SK-N-SH (cell line): ENCODE results near the gene DNMT3A. TPM values are rescaled to one million over a fixed set of nuclear protein-coding genes. Genes with fewer than 3 reads are reported as not detected.

Experiments
- CTCF ChIA-PET: fragments of 300-600, 350-600 bp; formaldehyde crosslinking; extraction: SDS; loops from one replicate; lab custom pipeline; 2021; lab: Yijun Ruan, JAX
- POLR2A ChIA-PET: fragments of 350-600 bp; sonication (Branson Sonifier 250); formaldehyde crosslinking; extraction: SDS; loops from one replicate; lab custom pipeline; 2020; ENCODE audit warnings: antibody characterized with exemption, inconsistent platforms; lab: Yijun Ruan, JAX
- DNase-seq: peaks from one replicate; pipeline ENCODE4 v3.0.0; 2012
- H2AFZ ChIP-seq: fragments of 200-600 bp; sonication (generic); 2 replicates; pipeline ENCODE4 v1.8.1; 2016; ENCODE audit warnings: antibody characterized with exemption, mild to moderate bottlenecking, low read depth
- H3F3A ChIP-seq: fragments of 200-600 bp; sonication (generic); replicated peaks from 2 replicates; pipeline ENCODE3; 2016; ENCODE audit warnings: antibody characterized with exemption, mild to moderate bottlenecking; ENCODE audit not compliant: insufficient read depth
- H3K27ac ChIP-seq, 2 experiments: fragments of 200-500 bp in 1 of 2; fragments of 200-600 bp in 1 of 2; sonication (Bioruptor generic) in 1 of 2; sonication (generic), shearing (Covaris generic) in 1 of 2; 2 replicates each; pipeline versions ENCODE4 v1.5.1 to v1.6.1; 2014 to 2016; ENCODE audit warnings: low read depth in 2 of 2, inconsistent platforms in 1 of 2, low read length in 1 of 2, mild to moderate bottlenecking in 1 of 2, mixed read lengths in 1 of 2
- H3K27me3 ChIP-seq: fragments of 200-600 bp; sonication (generic), shearing (Covaris generic); 2 replicates; pipeline ENCODE4 v1.6.1; 2016; ENCODE audit warnings: mixed run types; ENCODE audit not compliant: insufficient read depth
- H3K36me3 ChIP-seq, 2 experiments: fragments of 200-500 bp in 1 of 2; fragments of 200-600 bp in 1 of 2; sonication (Bioruptor generic) in 1 of 2; sonication (generic) in 1 of 2; replicated peaks in 1 of 2; 2 replicates each; pipeline versions ENCODE3 to v1.5.1; 2014 to 2016; ENCODE audit warnings: low read length in 1 of 2, mild to moderate bottlenecking in 1 of 2; ENCODE audit not compliant: insufficient read depth in 2 of 2, control insufficient read depth in 1 of 2
- H3K4me1 ChIP-seq, 2 experiments: fragments of 200-500 bp in 1 of 2; fragments of 200-600 bp in 1 of 2; sonication (Bioruptor generic) in 1 of 2; sonication (generic), shearing (Covaris generic) in 1 of 2; 2 replicates each; pipeline versions ENCODE4 v1.5.1 to v1.6.1; 2014 to 2016; ENCODE audit warnings: low read depth in 1 of 2, low read length in 1 of 2, mixed run types in 1 of 2; ENCODE audit not compliant: insufficient read depth in 2 of 2, control insufficient read depth in 1 of 2
- H3K4me2 ChIP-seq: fragments of 200-600 bp; sonication (generic), shearing (Covaris generic); 2 replicates; pipeline ENCODE4 v1.6.1; 2017; ENCODE audit warnings: mixed run types
- H3K4me3 ChIP-seq, 2 experiments: fragments of 200-500 bp in 1 of 2; fragments of 200-600 bp in 1 of 2; sonication (Bioruptor generic) in 1 of 2; sonication (generic), shearing (Covaris generic) in 1 of 2; 2 replicates each; pipeline versions ENCODE4 v1.5.1 to v1.8.1; 2014 to 2016; ENCODE audit warnings: low read depth in 2 of 2, inconsistent platforms in 1 of 2, low read length in 1 of 2, mild to moderate bottlenecking in 1 of 2, mixed read lengths in 1 of 2, moderate library complexity in 1 of 2
- H3K79me2 ChIP-seq: fragments of 200-600 bp; sonication (generic); 2 replicates; pipeline ENCODE4 v1.8.1; 2017; ENCODE audit warnings: mild to moderate bottlenecking; ENCODE audit not compliant: insufficient read depth
- H3K9ac ChIP-seq: fragments of 200-600 bp; sonication (generic); 2 replicates; pipeline ENCODE4 v1.6.1; 2017; ENCODE audit warnings: mixed run types
- H3K9me2 ChIP-seq: fragments of 200-600 bp; sonication (generic); 2 replicates; pipeline ENCODE4 v1.6.1; 2017; ENCODE audit warnings: mixed run types
- H3K9me3 ChIP-seq: fragments of 200-600 bp; sonication (generic); 2 replicates; pipeline ENCODE4 v1.6.1; 2017; ENCODE audit warnings: mixed run types, mild to moderate bottlenecking, moderate library complexity
- H4K20me1 ChIP-seq: fragments of 200-600 bp; sonication (generic); 2 replicates; pipeline ENCODE4 v1.6.1; 2017; ENCODE audit warnings: mild to moderate bottlenecking, mixed run types; ENCODE audit not compliant: insufficient read depth
- EP300 ChIP-seq, 2 experiments: IDR thresholded peaks; 2 replicates each; pipeline versions ENCODE4 v1.4.0 to v1.6.1; 2012; ENCODE audit warnings: borderline replicate concordance in 1 of 2, low read depth in 1 of 2, low read length in 1 of 2
- EZH2phosphoT487 ChIP-seq: fragments of 200-600 bp; sonication (generic); IDR thresholded peaks from 2 replicates; pipeline ENCODE4 v1.6.1; 2017; ENCODE audit warnings: low read depth, mixed run types, mild to moderate bottlenecking, antibody characterized with exemption, moderate library complexity, borderline replicate concordance
- FOXM1 ChIP-seq: IDR thresholded peaks from 2 replicates; pipeline ENCODE4 v1.4.0; 2012; ENCODE audit warnings: low read depth, mild to moderate bottlenecking
- GABPA ChIP-seq: IDR thresholded peaks from 2 replicates; pipeline ENCODE4 v1.4.0; 2012; ENCODE audit warnings: low read depth, mild to moderate bottlenecking
- PBX3 ChIP-seq: IDR thresholded peaks from 2 replicates; pipeline ENCODE4; 2012
- RCOR1 ChIP-seq: fragments of 150-350 bp; IDR thresholded peaks from 2 replicates; pipeline ENCODE4 v1.6.1; 2017; ENCODE audit warnings: antibody characterized with exemption, low read length
- REST ChIP-seq: IDR thresholded peaks from 2 replicates; pipeline ENCODE4 v1.6.1; 2012; ENCODE audit warnings: mild to moderate bottlenecking, low read depth, low read length, moderate library complexity
- RXRA ChIP-seq: IDR thresholded peaks from 2 replicates; pipeline ENCODE4 v1.4.0; 2012; ENCODE audit warnings: low read depth, mild to moderate bottlenecking, borderline replicate concordance
- ZBTB33 ChIP-seq: IDR thresholded peaks from 2 replicates; pipeline ENCODE4 v1.4.0; 2012; ENCODE audit warnings: low read depth, borderline replicate concordance
- WGBS: methylation state at CpG from one replicate; pipeline ENCODE4 v1.1.6; 2017; ENCODE audit warnings: low lambda C conversion rate; 5-methylcytosine and 5-hydroxymethylcytosine counted together
- polyA plus RNA-seq, 3 experiments: library from polyadenylated mRNA; depleted of rRNA; stranded (reverse); fragments of >200 nt; gene quantifications; 2 replicates each; pipeline ENCODE4 v1.2.3, GENCODE V29; 2012
- TF ChIP-seq, protein P1 (sequence below): IDR thresholded peaks from 2 replicates; pipeline ENCODE4 v1.4.0; 2012; ENCODE audit warnings: low read depth, borderline replicate concordance

The DNMT3A gene
- polyA plus RNA-seq, 1 of the 3 experiments (the other 2 are of a cell fraction) = 5.6 TPM

DNA sequence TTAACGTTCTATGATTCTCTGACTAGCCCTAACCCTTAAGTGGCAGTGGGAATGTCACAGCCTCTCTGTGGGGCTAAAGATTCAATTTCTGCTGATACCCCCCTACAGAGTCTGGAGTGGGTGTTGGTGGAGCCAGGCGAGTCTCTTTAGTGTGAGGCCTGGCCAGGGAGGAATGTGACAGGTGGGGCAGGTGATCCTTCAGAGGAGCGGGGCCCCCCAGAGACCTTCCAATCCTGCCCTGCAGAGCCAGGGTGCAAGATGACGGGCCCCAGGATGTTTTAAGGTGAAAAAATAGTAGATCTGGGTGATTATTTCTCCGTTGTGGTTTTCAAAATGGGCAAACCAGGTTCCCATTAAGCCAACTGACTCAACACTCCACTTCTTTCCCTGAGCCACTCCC is 28.2 kb upstream of the DNMT3A start:
- H3K36me3 ChIP-seq = no peaks in the 10 kb centered on the region
- no peaks in the 10 kb centered on the region for H3K79me2 ChIP-seq
- ChIA-PET CTCF (interaction anchor here (1.9 to 2.8 kb wide), 2 partner anchors 60 to 295 kb away, joined by 5 to 7 read pairs; no protein-coding TSS in a partner anchor), POLR2A (no interaction called here)
- H3K4me2 ChIP-seq = no peak overlapping the region
- no peaks in the 10 kb centered on the region for H3K27me3 ChIP-seq
- H3K4me1 ChIP-seq = peaks cover 0 to 51% of the 10 kb centered on the region in 2 experiments; a peak in 2 of 4 replicates
- H3K27ac ChIP-seq = no peak overlapping the region
- no peak for DNase-seq
- no peak for TF ChIP-seq RXRA
- no peak for TF ChIP-seq REST
- no peak for TF ChIP-seq GABPA
- no peak for TF ChIP-seq FOXM1
- TF ChIP-seq EP300 (IDR thresholded peaks at IDR 0.05; ENCODE audit: borderline replicate concordance in 1 of 2, low read depth in 1 of 2, low read length in 1 of 2) = no peak
- no peak for TF ChIP-seq RCOR1
- no peak for TF ChIP-seq PBX3
- TF ChIP-seq, protein P1, sequence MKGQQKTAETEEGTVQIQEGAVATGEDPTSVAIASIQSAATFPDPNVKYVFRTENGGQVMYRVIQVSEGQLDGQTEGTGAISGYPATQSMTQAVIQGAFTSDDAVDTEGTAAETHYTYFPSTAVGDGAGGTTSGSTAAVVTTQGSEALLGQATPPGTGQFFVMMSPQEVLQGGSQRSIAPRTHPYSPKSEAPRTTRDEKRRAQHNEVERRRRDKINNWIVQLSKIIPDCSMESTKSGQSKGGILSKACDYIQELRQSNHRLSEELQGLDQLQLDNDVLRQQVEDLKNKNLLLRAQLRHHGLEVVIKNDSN = no peak
- TF ChIP-seq ZBTB33 = no peak
- TF ChIP-seq EZH2phosphoT487 = no peak
- 79% methylated on average over 5 of the region's 5 CpGs for WGBS
- no peak overlapping the region for H3K4me3 ChIP-seq
- no peaks in the 10 kb centered on the region for H3K9me2 ChIP-seq
- H3K9me3 ChIP-seq = no peaks in the 10 kb centered on the region
- H3K9ac ChIP-seq = no peak overlapping the region
- no peaks in the 10 kb centered on the region for H3F3A ChIP-seq
- no peaks in the 10 kb centered on the region for H4K20me1 ChIP-seq
- H2AFZ ChIP-seq = no peak overlapping the region
